Activated CD8-positive, alpha-beta memory T cell treated with anti-CD3 and anti-CD28 coated beads, Interleukin-2, amount 50 U/mL, for 48 hours (primary cell): ENCODE measurements around the gene ZC2HC1B.
"Not testable (repeated sequence)": the region's sequence is repeated elsewhere in the genome, so short reads cannot be mapped to it uniquely, and the experiment has no call there.

Experiments
- DNase-seq: peaks from one replicate; pipeline ENCODE4 v3.0.0-alpha.2; 2020

Gene ZC2HC1B

GRCh38 chr6:143864234-143864633, at the start of gene ZC2HC1B:
Gene ZC2HC1B, plus strand, starts transcription at chr6:143864474. Its CDS starts 66 bp downstream, at chr6:143864540.
- DNase-seq, result no peak

- DNase-seq, result no peak
Measured at GRCh38 chr6:143817621-143818020, 46.7 kb upstream of the ZC2HC1B start.

GRCh38 chr6:143821359-143821758, 42.9 kb upstream of the ZC2HC1B start:
- DNase-seq, result no peak

GRCh38 chr6:143822584-143823024, 41.7 kb upstream of the ZC2HC1B start:
- no peak for DNase-seq

- DNase-seq, result no peak
Measured at GRCh38 chr6:143823548-143823947, 40.7 kb upstream of the ZC2HC1B start.

GRCh38 chr6:143828572-143828971, 35.7 kb upstream of the ZC2HC1B start:
- no peak for DNase-seq

- no peak for DNase-seq
Measured at GRCh38 chr6:143836150-143836549, 28.1 kb upstream of the ZC2HC1B start.

- no peak for DNase-seq
Measured at GRCh38 chr6:143838395-143838794, 25.9 kb upstream of the ZC2HC1B start.

GRCh38 chr6:143839196-143839595, 25.1 kb upstream of the ZC2HC1B start:
- no peak for DNase-seq

- DNase-seq, result no peak
Measured at GRCh38 chr6:143840595-143841265, 23.5 kb upstream of the ZC2HC1B start.

GRCh38 chr6:143842461-143842901, 21.8 kb upstream of the ZC2HC1B start:
- no peak for DNase-seq

- peak; percentile 94 for DNase-seq
Measured at GRCh38 chr6:143842902-143843676, 21.2 kb upstream of the ZC2HC1B start, which contains the start of gene LTV1. Gene LTV1, plus strand, starts transcription at chr6:143843338. Its CDS starts 140 bp downstream, at chr6:143843478.

GRCh38 chr6:143843677-143843999, 20.6 kb upstream of the ZC2HC1B start:
- DNase-seq, result no peak

GRCh38 chr6:143844006-143844405, 20.3 kb upstream of the ZC2HC1B start:
- DNase-seq, result no peak

GRCh38 chr6:143845033-143845432, 19.2 kb upstream of the ZC2HC1B start:
- no peak for DNase-seq

GRCh38 chr6:143851706-143852105, 12.6 kb upstream of the ZC2HC1B start:
- not testable (repeated sequence) for DNase-seq

- not testable (repeated sequence) for DNase-seq
Measured at GRCh38 chr6:143855057-143855456, 9.2 kb upstream of the ZC2HC1B start.

GRCh38 chr6:143856762-143857161, 7.5 kb upstream of the ZC2HC1B start:
- not testable (repeated sequence) for DNase-seq

- no peak for DNase-seq
Measured at GRCh38 chr6:143857651-143858050, 6.6 kb upstream of the ZC2HC1B start.

GRCh38 chr6:143859891-143860660, 4.2 kb upstream of the ZC2HC1B start:
- no peak for DNase-seq

GRCh38 chr6:143863771-143864170, 503 bp upstream of the ZC2HC1B start:
- DNase-seq, result no peak

GRCh38 chr6:143867236-143867635, 3.0 kb downstream of the ZC2HC1B start:
- DNase-seq, result no peak

- DNase-seq, result not testable (repeated sequence)
Measured at GRCh38 chr6:143868808-143869207, 4.5 kb downstream of the ZC2HC1B start.
